ENCODE results near the gene ACAD11. TPM values are rescaled to one million over a fixed set of nuclear protein-coding genes. Genes with fewer than 3 reads are reported as not detected.

The ACAD11 gene
- total RNA-seq, 1 donor from 2014 or later, result 19.1 TPM

DNA sequence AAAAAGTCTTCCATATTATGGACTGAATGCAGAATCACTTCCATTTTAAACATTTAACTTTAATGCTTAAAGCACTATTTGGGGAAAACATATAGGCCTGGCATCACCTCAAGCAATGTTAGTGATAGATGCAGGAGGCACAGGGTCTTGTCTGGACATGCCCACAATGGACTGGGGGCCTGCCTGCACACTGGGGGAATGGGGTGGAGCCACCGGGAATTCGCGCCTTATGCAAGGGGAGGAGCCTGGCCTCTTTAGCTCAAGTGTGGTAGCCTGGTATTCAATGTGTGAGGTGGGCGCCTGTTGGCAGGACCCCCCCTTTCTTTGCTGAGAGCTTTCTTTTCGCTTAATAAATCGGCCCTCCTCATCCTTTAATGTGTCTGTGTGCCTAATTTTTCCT, 32.7 kb downstream of the ACAD11 start:
- ATAC-seq (no peak), DNase-seq (no peak)
- intact Hi-C loops (cut with DNase I), result no loop called here
- Histone ChIP-seq H3K36me3 (peaks cover 14% of the 10 kb centered on the region), H3K9me3 (no peaks in the 10 kb centered on the region), H3K4me1 (peaks cover 7% of the 10 kb centered on the region), H3K27ac (no peak overlapping the region), H3K4me3 (no peak overlapping the region), H3K27me3 (no peaks in the 10 kb centered on the region)
- TF ChIP-seq, protein P1, sequence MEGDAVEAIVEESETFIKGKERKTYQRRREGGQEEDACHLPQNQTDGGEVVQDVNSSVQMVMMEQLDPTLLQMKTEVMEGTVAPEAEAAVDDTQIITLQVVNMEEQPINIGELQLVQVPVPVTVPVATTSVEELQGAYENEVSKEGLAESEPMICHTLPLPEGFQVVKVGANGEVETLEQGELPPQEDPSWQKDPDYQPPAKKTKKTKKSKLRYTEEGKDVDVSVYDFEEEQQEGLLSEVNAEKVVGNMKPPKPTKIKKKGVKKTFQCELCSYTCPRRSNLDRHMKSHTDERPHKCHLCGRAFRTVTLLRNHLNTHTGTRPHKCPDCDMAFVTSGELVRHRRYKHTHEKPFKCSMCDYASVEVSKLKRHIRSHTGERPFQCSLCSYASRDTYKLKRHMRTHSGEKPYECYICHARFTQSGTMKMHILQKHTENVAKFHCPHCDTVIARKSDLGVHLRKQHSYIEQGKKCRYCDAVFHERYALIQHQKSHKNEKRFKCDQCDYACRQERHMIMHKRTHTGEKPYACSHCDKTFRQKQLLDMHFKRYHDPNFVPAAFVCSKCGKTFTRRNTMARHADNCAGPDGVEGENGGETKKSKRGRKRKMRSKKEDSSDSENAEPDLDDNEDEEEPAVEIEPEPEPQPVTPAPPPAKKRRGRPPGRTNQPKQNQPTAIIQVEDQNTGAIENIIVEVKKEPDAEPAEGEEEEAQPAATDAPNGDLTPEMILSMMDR (IDR thresholded peaks at IDR 0.05), result no peak

DNA sequence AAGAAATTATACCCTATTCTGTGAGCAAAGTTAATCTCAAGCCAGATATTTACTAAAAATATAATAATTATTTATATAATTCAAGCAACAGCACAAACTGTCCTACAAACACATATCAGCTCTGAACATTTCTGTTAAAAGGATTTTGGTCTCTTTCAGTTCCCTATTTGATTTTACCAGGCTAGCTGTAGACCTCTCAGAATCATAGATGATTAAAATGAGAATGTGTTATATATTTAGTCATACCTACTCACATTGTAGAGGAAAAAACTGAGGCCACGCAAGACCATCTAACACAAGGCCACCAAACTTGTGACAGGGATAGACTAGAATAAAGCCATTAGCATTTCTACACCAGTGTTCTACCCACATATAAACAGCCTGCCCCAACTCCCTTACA, 34.0 kb downstream of the ACAD11 start:
- Histone ChIP-seq H3K4me1 (peaks cover 8% of the 10 kb centered on the region), H3K27me3 (no peaks in the 10 kb centered on the region), H3K4me3 (no peak overlapping the region), H3K9me3 (no peaks in the 10 kb centered on the region), H3K27ac (no peak overlapping the region), H3K36me3 (peaks cover 14% of the 10 kb centered on the region)
- DNase-seq (no peak), ATAC-seq (no peak)
- intact Hi-C loops (cut with DNase I), result no loop called here
- TF ChIP-seq, protein P1 (IDR thresholded peaks at IDR 0.05), result no peak

DNA sequence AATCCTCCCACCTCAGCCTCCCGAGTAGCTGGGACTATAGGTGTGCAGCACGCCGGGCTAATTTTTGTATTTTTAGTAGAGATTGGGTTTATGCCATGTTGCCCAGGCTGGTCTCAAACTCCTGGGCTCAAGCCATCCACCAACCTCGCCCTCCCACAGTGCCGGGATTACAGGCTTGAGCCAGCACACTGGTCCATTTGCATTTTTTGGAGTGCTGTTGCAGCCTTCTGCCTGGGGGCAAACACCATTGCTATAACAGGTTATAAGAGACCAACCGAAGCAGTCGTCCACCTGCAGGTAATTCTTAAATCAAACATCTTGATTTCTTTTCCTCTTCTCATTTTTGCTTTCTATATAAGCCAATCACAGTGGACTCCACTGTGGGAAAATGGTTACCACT, 34.8 kb downstream of the ACAD11 start:
- no peaks in the 10 kb centered on the region for H3K27me3 ChIP-seq
- intact Hi-C loops (cut with DNase I), result no loop called here
- H3K36me3 ChIP-seq, result peaks cover 14% of the 10 kb centered on the region
- no peak overlapping the region for H3K27ac ChIP-seq
- no peak overlapping the region for H3K4me3 ChIP-seq
- H3K4me1 ChIP-seq, result peaks cover 8% of the 10 kb centered on the region
- ATAC-seq, result no peak
- TF ChIP-seq, protein P1 (IDR thresholded peaks at IDR 0.05), result no peak
- H3K9me3 ChIP-seq, result no peaks in the 10 kb centered on the region
- no peak for DNase-seq

DNA sequence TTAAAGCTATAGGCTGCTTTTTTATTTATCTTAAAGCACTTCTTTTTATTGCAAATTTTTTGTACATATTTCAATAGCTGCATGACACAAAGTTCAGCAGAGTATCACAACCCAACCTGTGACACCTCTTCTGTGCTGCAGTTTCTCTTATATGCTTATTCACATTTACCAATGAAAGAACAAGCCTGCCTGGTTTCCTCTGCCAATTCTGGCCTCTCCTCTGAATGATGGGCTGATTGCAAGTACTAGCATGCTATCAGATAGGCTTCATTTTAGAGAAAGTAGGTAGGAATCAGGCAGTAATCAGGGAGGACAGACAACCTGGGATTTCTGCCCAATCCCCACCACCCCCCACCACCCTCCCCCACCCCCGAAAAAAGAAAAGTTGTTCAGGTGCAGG, 36.0 kb downstream of the ACAD11 start:
- intact Hi-C loops (cut with DNase I), result no loop called here
- no peaks in the 10 kb centered on the region for H3K27me3 ChIP-seq
- TF ChIP-seq, protein P1 (IDR thresholded peaks at IDR 0.05), result no peak
- no peak overlapping the region for H3K4me3 ChIP-seq
- no peak overlapping the region for H3K27ac ChIP-seq
- ATAC-seq, result no peak
- no peak for DNase-seq
- H3K9me3 ChIP-seq, result no peaks in the 10 kb centered on the region
- peaks cover 8% of the 10 kb centered on the region for H3K4me1 ChIP-seq
- peaks cover 14% of the 10 kb centered on the region for H3K36me3 ChIP-seq

DNA sequence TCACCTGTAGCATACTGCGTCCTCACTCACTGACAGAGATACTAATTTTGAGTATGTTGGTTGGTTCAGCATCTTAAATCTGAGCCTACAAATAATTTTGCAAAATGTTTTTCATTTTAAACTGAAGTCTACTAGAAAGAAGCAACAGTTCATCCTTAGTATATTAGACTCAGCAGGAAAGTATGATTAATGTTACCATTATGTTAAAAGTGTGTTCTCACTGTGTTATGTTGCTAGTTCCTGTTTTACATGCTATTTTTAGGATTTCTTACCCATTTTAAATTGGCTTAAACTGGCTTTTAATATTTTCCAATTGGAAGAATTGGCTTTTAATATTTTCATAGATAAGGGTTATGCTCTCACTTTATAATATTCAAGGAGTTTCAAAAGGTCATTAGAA, 36.8 kb downstream of the ACAD11 start:
- peaks cover 8% of the 10 kb centered on the region for H3K4me1 ChIP-seq
- no peaks in the 10 kb centered on the region for H3K9me3 ChIP-seq
- peaks cover 9% of the 10 kb centered on the region for H3K36me3 ChIP-seq
- TF ChIP-seq, protein P1 (IDR thresholded peaks at IDR 0.05), result no peak
- no peak overlapping the region for H3K4me3 ChIP-seq
- intact Hi-C loops (cut with DNase I), result no loop called here
- no peaks in the 10 kb centered on the region for H3K27me3 ChIP-seq
- ATAC-seq, result no peak
- H3K27ac ChIP-seq, result no peak overlapping the region
- no peak for DNase-seq

DNA sequence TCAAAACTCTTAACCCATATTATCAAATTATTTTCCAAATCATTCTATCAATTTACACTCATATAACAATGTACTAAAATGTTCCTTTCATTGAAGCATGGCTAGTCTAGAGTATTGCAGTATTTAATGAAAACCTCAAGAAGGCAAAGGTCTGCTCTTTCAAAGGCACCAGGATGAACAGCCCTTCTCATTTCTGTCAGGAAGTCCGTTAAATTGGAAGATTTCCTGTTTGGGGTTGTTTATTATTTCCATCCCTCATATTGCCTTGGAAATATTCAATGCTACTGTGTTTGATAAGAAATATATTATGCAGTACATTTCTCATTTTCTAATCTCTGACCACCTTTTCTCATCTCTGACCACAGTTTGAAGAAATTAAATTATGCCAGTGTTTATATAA, 37.5 kb downstream of the ACAD11 start:
- TF ChIP-seq, protein P1 (IDR thresholded peaks at IDR 0.05), result no peak
- DNase-seq (no peak), ATAC-seq (no peak)
- intact Hi-C loops (cut with DNase I), result no loop called here
- peaks cover 4% of the 10 kb centered on the region for H3K36me3 ChIP-seq
- H3K4me1 ChIP-seq, result peaks cover 8% of the 10 kb centered on the region
- no peaks in the 10 kb centered on the region for H3K27me3 ChIP-seq
- no peaks in the 10 kb centered on the region for H3K9me3 ChIP-seq
- H3K4me3 ChIP-seq, result no peak overlapping the region
- no peak overlapping the region for H3K27ac ChIP-seq
